IPS-NIHi11 (cell line): Measurements from ENCODE around the gene DTX4.
A peak's percentile ranks its signal among the peaks of the same experiment; 100 is the strongest.
"Not testable (repeated sequence)": the region's sequence is repeated elsewhere in the genome, so short reads cannot be mapped to it uniquely, and the experiment has no call there.

Experiments
- DNase-seq: peaks from one replicate; pipeline ENCODE4 v3.0.0; 2012; ENCODE audit warnings: mixed read lengths, low spot score

DTX4 gene

GRCh38 chr11:59171508-59172322 lies at the start of gene DTX4:
Gene DTX4 (plus strand): TSS chr11:59172132. CDS start chr11:59172596, 464 bp downstream.
- peak; percentile 87 for DNase-seq

GRCh38 chr11:59135648-59136461 lies 36.1 kb upstream of the DTX4 start:
- peak; percentile 87 for DNase-seq

GRCh38 chr11:59136551-59136950 lies 35.4 kb upstream of the DTX4 start:
- not testable (repeated sequence) for DNase-seq

GRCh38 chr11:59137190-59137589 lies 34.7 kb upstream of the DTX4 start:
- no peak for DNase-seq

GRCh38 chr11:59138643-59139042 lies 33.3 kb upstream of the DTX4 start:
- no peak for DNase-seq

- no peak for DNase-seq
Measured at GRCh38 chr11:59141191-59141590, 30.7 kb upstream of the DTX4 start.

- no peak for DNase-seq
Measured at GRCh38 chr11:59141673-59142460, 30.1 kb upstream of the DTX4 start.

GRCh38 chr11:59142530-59143507 lies 29.1 kb upstream of the DTX4 start, which contains the start of gene FAM111A:
Gene FAM111A (plus strand): TSS chr11:59142856. CDS start chr11:59148873, 6,017 bp downstream.
- DNase-seq = peak; percentile 80

GRCh38 chr11:59144096-59144495 lies 27.8 kb upstream of the DTX4 start:
- DNase-seq = no peak

GRCh38 chr11:59144579-59145345 lies 27.2 kb upstream of the DTX4 start:
- DNase-seq = peak; percentile 72

- no peak for DNase-seq
Measured at GRCh38 chr11:59145534-59145933, 26.4 kb upstream of the DTX4 start.

- no peak for DNase-seq
Measured at GRCh38 chr11:59151761-59152160, 20.2 kb upstream of the DTX4 start.

GRCh38 chr11:59152312-59152951 lies 19.5 kb upstream of the DTX4 start:
- DNase-seq = no peak

- DNase-seq = no peak
Measured at GRCh38 chr11:59154610-59155009, 17.3 kb upstream of the DTX4 start.

GRCh38 chr11:59157433-59157832 lies 14.5 kb upstream of the DTX4 start:
- DNase-seq = no peak

GRCh38 chr11:59158206-59159068 lies 13.5 kb upstream of the DTX4 start:
- peak; percentile 73 for DNase-seq

- DNase-seq = no peak
Measured at GRCh38 chr11:59164028-59164427, 7.9 kb upstream of the DTX4 start.

GRCh38 chr11:59172345-59173079 lies 580 bp downstream of the DTX4 start:
- DNase-seq = peak; percentile 29
